NB4 (cell line): ENCODE measurements around the gene UBAP2.

Source experiments
- CTCF ChIP-seq: IDR thresholded peaks from one replicate; pipeline ENCODE4 v1.5.1; 2012; ENCODE audit warnings: low read depth, low read length
- MAX ChIP-seq: IDR thresholded peaks from 2 replicates; pipeline ENCODE4 v1.6.1; 2011; ENCODE audit warnings: low read depth, low read length
- POLR2A ChIP-seq: IDR thresholded peaks from 2 replicates; pipeline ENCODE4 v1.6.1; 2011; ENCODE audit warnings: mild to moderate bottlenecking; ENCODE audit not compliant: insufficient read length; ENCODE audit errors: extremely low read depth

- TF ChIP-seq POLR2A (no peak), CTCF (no peak), MAX (no peak)
Observed at GRCh38 chr9:33956544-33956943, 92.1 kb downstream of the UBAP2 start.
